ENCODE data around the gene ZNF219. TPM values are rescaled to one million over a fixed set of nuclear protein-coding genes. Genes with fewer than 3 reads are reported as not detected.

The ZNF219 gene
- total RNA-seq, 1 experiment from 2014 or later, result 84.5 TPM

DNA sequence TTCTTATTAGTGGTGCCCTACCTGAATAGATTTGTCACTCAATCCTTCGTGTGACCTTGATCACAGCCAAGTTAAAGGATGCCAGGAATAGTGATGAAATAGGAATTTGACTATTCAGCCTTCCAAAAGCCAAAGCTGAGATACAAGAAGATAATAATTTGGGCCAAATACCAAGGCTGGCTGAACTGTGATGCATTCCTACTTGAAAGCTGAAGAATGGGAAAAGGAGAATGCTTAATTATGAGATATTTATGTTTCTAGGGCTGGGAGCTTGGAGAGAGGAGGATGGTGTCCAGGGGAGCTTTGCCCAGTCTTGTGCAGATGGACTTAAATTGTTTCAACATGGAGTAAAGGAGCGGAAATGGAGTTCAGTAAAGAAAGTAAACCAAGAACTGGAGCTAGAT, 51.1 kb downstream of the ZNF219 start:
- Histone ChIP-seq H4K91ac (ENCODE audit: insufficient read length, low read depth, low read length) (no peak overlapping the region), H4K20me1 (ENCODE audit: control insufficient read depth, insufficient read depth, insufficient read length) (no peaks in the 10 kb centered on the region), H3K4me1 (ENCODE audit: insufficient read depth, low read length) (no peaks in the 10 kb centered on the region), H3K9me3 (ENCODE audit: control insufficient read depth, low read depth, low read length) (no peaks in the 10 kb centered on the region), H4K8ac (replicated peaks; ENCODE audit: insufficient read length, low read depth, low read length) (no peak overlapping the region), H2AK5ac (ENCODE audit: insufficient read length, low read length) (no peak overlapping the region), H3K9ac (ENCODE audit: extremely low read depth, insufficient read length, low read length) (no peak overlapping the region), H4K5ac (ENCODE audit: insufficient read length, low read depth, low read length) (no peak overlapping the region), H3K23me2 (ENCODE audit: insufficient read length, low read depth, low read length, poor library complexity, severe bottlenecking) (no peaks in the 10 kb centered on the region), H3K23ac (ENCODE audit: insufficient read length, low read depth, low read length) (no peak overlapping the region), H3K18ac (ENCODE audit: insufficient read length, low read depth, low read length) (no peak overlapping the region), H2BK120ac (ENCODE audit: low read depth, low read length, poor library complexity, severe bottlenecking) (no peak overlapping the region), H3K27me3 (ENCODE audit: insufficient read depth, low read length) (no peaks in the 10 kb centered on the region), H3K79me2 (ENCODE audit: insufficient read depth, low read length) (no peaks in the 10 kb centered on the region), H2AFZ (ENCODE audit: low read length) (no peak overlapping the region), H3K56ac (ENCODE audit: insufficient read length, low read depth, low read length) (no peak overlapping the region), H3K27ac (ENCODE audit: insufficient read length, low read depth, low read length) (no peak overlapping the region), H2BK12ac (ENCODE audit: insufficient read length, low read depth, low read length) (no peak overlapping the region), H3K14ac (ENCODE audit: insufficient read depth, low read length) (no peak overlapping the region), H3K4me2 (ENCODE audit: insufficient read depth, insufficient read length, low read length) (no peak overlapping the region), H3T11ph (ENCODE audit: low read length) (no peak overlapping the region), H2BK15ac (ENCODE audit: low read depth, low read length) (no peak overlapping the region), H2BK20ac (ENCODE audit: low read depth, low read length, poor library complexity, severe bottlenecking) (no peak overlapping the region), H3K79me1 (ENCODE audit: insufficient read depth, low read depth, low read length, poor library complexity, severe bottlenecking) (no peaks in the 10 kb centered on the region), H2BK5ac (ENCODE audit: insufficient read length, low read length) (no peak overlapping the region), H3K4ac (ENCODE audit: low read depth, low read length) (no peak overlapping the region)
- WGBS (ENCODE audit: extremely low coverage, insufficient read length, low lambda C conversion rate), result no CpG with 5 or more reads among the region's 2 CpGs
- H3K4me1 Mint-ChIP-seq, result peaks cover 4% of the 10 kb centered on the region in 2 experiments; a peak in 3 of 4 replicates
- TF ChIP-seq, protein P1, sequence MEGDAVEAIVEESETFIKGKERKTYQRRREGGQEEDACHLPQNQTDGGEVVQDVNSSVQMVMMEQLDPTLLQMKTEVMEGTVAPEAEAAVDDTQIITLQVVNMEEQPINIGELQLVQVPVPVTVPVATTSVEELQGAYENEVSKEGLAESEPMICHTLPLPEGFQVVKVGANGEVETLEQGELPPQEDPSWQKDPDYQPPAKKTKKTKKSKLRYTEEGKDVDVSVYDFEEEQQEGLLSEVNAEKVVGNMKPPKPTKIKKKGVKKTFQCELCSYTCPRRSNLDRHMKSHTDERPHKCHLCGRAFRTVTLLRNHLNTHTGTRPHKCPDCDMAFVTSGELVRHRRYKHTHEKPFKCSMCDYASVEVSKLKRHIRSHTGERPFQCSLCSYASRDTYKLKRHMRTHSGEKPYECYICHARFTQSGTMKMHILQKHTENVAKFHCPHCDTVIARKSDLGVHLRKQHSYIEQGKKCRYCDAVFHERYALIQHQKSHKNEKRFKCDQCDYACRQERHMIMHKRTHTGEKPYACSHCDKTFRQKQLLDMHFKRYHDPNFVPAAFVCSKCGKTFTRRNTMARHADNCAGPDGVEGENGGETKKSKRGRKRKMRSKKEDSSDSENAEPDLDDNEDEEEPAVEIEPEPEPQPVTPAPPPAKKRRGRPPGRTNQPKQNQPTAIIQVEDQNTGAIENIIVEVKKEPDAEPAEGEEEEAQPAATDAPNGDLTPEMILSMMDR (conservative IDR thresholded peaks at IDR 0.05), result no peak
- DNase-seq, result no peak
- no peak overlapping the region for H3K4me3 Mint-ChIP-seq
- H3K27me3 Mint-ChIP-seq (ENCODE audit: low read depth), result peaks cover 25% of the 10 kb centered on the region
- no peak overlapping the region for H3K27ac Mint-ChIP-seq
- H3K36me3 Mint-ChIP-seq (ENCODE audit: insufficient read depth in 1 of 3, low read depth in 3 of 3), result no peaks in the 10 kb centered on the region
- H3K9me3 Mint-ChIP-seq, result no peaks in the 10 kb centered on the region

All from H9 (cell line).